ENCODE data around the gene RSRC2. TPM values are rescaled to one million over a fixed set of nuclear protein-coding genes. Genes with fewer than 3 reads are reported as not detected.

RSRC2 gene
- total and polyA plus RNA-seq, 10 of the 15 experiments (the other 5 are each of a cell fraction or from before 2014, with no cell fraction given): 49.8 to 112 (median 60.6) TPM

DNA sequence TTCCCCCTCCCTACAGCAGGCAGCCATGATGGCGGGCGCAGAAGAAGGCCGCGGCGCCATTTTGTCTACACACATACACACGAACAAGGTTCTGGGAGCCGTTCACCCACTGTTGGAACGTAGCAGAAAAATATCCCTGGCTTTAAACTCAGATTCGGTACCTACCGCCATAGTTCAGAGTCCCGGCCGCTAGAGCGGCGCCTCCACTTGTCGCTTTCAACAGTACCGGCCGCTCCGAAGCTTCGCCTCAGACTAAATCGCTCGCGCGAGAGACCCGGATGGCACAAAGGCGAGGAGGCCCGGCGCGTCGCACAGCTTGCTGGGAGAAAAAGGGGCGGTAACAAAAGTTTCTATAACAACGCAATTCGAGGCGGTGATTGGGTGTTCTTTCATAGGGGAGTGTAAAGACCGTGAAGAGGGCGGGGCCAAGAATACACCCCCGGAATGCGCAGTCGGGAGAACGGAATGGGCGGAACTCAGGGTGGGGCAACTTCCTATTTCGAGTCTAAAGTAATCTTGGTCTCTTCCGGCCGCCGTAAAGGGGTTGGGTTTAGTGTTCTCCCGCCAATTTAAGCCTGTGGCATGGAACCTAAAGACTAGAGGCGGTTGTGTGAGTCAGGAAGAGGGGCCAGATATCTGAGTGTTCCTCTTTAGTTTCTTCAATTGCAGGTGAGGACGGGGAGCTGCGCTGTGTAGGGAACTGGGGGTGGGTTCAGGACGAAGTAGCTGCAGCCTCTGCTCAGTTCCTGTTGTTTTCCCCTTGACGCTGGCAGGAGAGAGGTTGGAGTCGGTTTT lies at the start of gene RSRC2, which contains the start of gene KNTC1 (continued):
- no peak; the same call in 1 of the 2 replicates for TF ChIP-seq RAD51 (IDR thresholded peaks at IDR 0.05)
- peak; percentile 87 for TF ChIP-seq CBFB (IDR thresholded peaks at IDR 0.05; ENCODE audit: low read depth)
- peak; percentile 99 for TF ChIP-seq POLR2A (IDR thresholded peaks at IDR 0.05; ENCODE audit: low read depth, low read length)
- TF ChIP-seq TCF12 (IDR thresholded peaks at IDR 0.05; ENCODE audit: low read depth, low read length): peak; percentile 58; the same call in 1 of the 2 replicates
- TF ChIP-seq DPF2 (IDR thresholded peaks at IDR 0.05): peak; percentile 21; the same call in 1 of the 2 replicates
- TF ChIP-seq MTA3 (IDR thresholded peaks at IDR 0.05; ENCODE audit: borderline replicate concordance, low read length): 0 out of 2 replicates have a peak, but pooled peaks have one; percentile 22
- TF ChIP-seq, protein P1, sequence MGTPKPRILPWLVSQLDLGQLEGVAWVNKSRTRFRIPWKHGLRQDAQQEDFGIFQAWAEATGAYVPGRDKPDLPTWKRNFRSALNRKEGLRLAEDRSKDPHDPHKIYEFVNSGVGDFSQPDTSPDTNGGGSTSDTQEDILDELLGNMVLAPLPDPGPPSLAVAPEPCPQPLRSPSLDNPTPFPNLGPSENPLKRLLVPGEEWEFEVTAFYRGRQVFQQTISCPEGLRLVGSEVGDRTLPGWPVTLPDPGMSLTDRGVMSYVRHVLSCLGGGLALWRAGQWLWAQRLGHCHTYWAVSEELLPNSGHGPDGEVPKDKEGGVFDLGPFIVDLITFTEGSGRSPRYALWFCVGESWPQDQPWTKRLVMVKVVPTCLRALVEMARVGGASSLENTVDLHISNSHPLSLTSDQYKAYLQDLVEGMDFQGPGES (IDR thresholded peaks at IDR 0.05): 0 out of 2 replicates have a peak, but pooled peaks have one; percentile 21
- TF ChIP-seq STAT3 (IDR thresholded peaks at IDR 0.05; ENCODE audit: low read depth, low read length): no peak
- TF ChIP-seq, protein P2, sequence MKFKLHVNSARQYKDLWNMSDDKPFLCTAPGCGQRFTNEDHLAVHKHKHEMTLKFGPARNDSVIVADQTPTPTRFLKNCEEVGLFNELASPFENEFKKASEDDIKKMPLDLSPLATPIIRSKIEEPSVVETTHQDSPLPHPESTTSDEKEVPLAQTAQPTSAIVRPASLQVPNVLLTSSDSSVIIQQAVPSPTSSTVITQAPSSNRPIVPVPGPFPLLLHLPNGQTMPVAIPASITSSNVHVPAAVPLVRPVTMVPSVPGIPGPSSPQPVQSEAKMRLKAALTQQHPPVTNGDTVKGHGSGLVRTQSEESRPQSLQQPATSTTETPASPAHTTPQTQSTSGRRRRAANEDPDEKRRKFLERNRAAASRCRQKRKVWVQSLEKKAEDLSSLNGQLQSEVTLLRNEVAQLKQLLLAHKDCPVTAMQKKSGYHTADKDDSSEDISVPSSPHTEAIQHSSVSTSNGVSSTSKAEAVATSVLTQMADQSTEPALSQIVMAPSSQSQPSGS (IDR thresholded peaks at IDR 0.05; ENCODE audit: low read length): peak; percentile 13
- TF ChIP-seq ZNF207 (IDR thresholded peaks at IDR 0.05; ENCODE audit: borderline replicate concordance): no peak; the same call in none of the 2 replicates
- TF ChIP-seq MTA2 (IDR thresholded peaks at IDR 0.05; ENCODE audit: low read depth): no peak
- no peak for TF ChIP-seq HDGF (IDR thresholded peaks at IDR 0.05)
- no peak for TF ChIP-seq SMARCA5 (IDR thresholded peaks at IDR 0.05)
- TF ChIP-seq TAF1 (IDR thresholded peaks at IDR 0.05; ENCODE audit: borderline replicate concordance, low read depth, low read length): peak; percentile 94
- TF ChIP-seq, protein P3, sequence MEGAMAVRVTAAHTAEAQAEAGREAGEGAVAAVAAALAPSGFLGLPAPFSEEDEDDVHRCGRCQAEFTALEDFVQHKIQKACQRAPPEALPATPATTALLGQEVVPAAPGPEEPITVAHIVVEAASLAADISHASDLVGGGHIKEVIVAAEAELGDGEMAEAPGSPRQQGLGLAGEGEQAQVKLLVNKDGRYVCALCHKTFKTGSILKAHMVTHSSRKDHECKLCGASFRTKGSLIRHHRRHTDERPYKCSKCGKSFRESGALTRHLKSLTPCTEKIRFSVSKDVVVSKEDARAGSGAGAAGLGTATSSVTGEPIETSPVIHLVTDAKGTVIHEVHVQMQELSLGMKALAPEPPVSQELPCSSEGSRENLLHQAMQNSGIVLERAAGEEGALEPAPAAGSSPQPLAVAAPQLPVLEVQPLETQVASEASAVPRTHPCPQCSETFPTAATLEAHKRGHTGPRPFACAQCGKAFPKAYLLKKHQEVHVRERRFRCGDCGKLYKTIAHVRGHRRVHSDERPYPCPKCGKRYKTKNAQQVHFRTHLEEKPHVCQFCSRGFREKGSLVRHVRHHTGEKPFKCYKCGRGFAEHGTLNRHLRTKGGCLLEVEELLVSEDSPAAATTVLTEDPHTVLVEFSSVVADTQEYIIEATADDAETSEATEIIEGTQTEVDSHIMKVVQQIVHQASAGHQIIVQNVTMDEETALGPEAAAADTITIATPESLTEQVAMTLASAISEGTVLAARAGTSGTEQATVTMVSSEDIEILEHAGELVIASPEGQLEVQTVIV (IDR thresholded peaks at IDR 0.05; ENCODE audit: borderline replicate concordance, partially characterized antibody): peak; percentile 62
- peak; percentile 83 for TF ChIP-seq SMAD1 (IDR thresholded peaks at IDR 0.05; ENCODE audit: low read depth, partially characterized antibody)
- TF ChIP-seq, protein P4, sequence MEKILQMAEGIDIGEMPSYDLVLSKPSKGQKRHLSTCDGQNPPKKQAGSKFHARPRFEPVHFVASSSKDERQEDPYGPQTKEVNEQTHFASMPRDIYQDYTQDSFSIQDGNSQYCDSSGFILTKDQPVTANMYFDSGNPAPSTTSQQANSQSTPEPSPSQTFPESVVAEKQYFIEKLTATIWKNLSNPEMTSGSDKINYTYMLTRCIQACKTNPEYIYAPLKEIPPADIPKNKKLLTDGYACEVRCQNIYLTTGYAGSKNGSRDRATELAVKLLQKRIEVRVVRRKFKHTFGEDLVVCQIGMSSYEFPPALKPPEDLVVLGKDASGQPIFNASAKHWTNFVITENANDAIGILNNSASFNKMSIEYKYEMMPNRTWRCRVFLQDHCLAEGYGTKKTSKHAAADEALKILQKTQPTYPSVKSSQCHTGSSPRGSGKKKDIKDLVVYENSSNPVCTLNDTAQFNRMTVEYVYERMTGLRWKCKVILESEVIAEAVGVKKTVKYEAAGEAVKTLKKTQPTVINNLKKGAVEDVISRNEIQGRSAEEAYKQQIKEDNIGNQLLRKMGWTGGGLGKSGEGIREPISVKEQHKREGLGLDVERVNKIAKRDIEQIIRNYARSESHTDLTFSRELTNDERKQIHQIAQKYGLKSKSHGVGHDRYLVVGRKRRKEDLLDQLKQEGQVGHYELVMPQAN (conservative IDR thresholded peaks at IDR 0.05): peak; percentile 94
- TF ChIP-seq POU2F2 (IDR thresholded peaks at IDR 0.05; ENCODE audit: borderline replicate concordance, low read depth, low read length): peak; percentile 91; the same call in 2 of the 3 replicates
- no peak for TF ChIP-seq SUPT20H (IDR thresholded peaks at IDR 0.05; ENCODE audit: borderline replicate concordance, control insufficient read depth, low read depth, low read length)
- peak; percentile 70 for TF ChIP-seq SIN3A (IDR thresholded peaks at IDR 0.05; ENCODE audit: low read depth, low read length)
- no peak for TF ChIP-seq KAT2A (conservative IDR thresholded peaks at IDR 0.05; ENCODE audit: control insufficient read depth, low read depth, low read length)
- no peak for TF ChIP-seq ZNF622 (IDR thresholded peaks at IDR 0.05)
- peak; percentile 78 for TF ChIP-seq SP1 (IDR thresholded peaks at IDR 0.05; ENCODE audit: low read depth, low read length)
